Ureter (tissue), 1 donor: ENCODE results near the gene ARL4D. TPM values are rescaled to one million over a fixed set of nuclear protein-coding genes. Genes with fewer than 3 reads are reported as not detected.
"Not testable (repeated sequence)": the region's sequence is repeated elsewhere in the genome, so short reads cannot be mapped to it uniquely, and the experiment has no call there.

Experiments used
- DNase-seq: peaks from one replicate; pipeline ENCODE4 v3.0.0-alpha.2; 2020; ENCODE audit warnings: low spot score
- total RNA-seq: library from RNA; stranded (reverse); gene quantifications from one replicate; pipeline ENCODE4 v1.2.4, GENCODE V29; 2023
- donor health status: DM: yes; HTN: yes; CAD: no.

Gene ARL4D
- total RNA-seq, 1 donor from 2014 or later: 34.3 TPM

- no peak for DNase-seq
Observed at GRCh38 chr17:43369986-43370385, 28.8 kb upstream of the ARL4D start.

GRCh38 chr17:43371227-43371821 lies 27.5 kb upstream of the ARL4D start:
- DNase-seq: no peak

- no peak for DNase-seq
Observed at GRCh38 chr17:43372273-43372911, 26.4 kb upstream of the ARL4D start.

GRCh38 chr17:43373356-43373755 lies 25.4 kb upstream of the ARL4D start:
- DNase-seq: no peak

- not testable (repeated sequence) for DNase-seq
Observed at GRCh38 chr17:43375915-43376314, 22.9 kb upstream of the ARL4D start.

GRCh38 chr17:43377056-43377810 lies 21.6 kb upstream of the ARL4D start:
- DNase-seq: no peak

GRCh38 chr17:43378766-43379165 lies 20.0 kb upstream of the ARL4D start:
- DNase-seq: no peak

- no peak for DNase-seq
Observed at GRCh38 chr17:43380307-43380706, 18.5 kb upstream of the ARL4D start.

- DNase-seq: no peak
Observed at GRCh38 chr17:43381204-43381603, 17.6 kb upstream of the ARL4D start.

- no peak for DNase-seq
Observed at GRCh38 chr17:43381621-43382020, 17.2 kb upstream of the ARL4D start.

- no peak for DNase-seq
Observed at GRCh38 chr17:43382776-43383175, 16.0 kb upstream of the ARL4D start.

- DNase-seq: no peak
Observed at GRCh38 chr17:43383372-43383771, 15.4 kb upstream of the ARL4D start.

- no peak for DNase-seq
Observed at GRCh38 chr17:43383826-43384475, 14.8 kb upstream of the ARL4D start.

GRCh38 chr17:43384476-43384862 lies 14.3 kb upstream of the ARL4D start:
- no peak for DNase-seq

- no peak for DNase-seq
Observed at GRCh38 chr17:43385046-43385831, 13.6 kb upstream of the ARL4D start.

GRCh38 chr17:43388359-43389045 lies 10.3 kb upstream of the ARL4D start:
- peak; percentile 94 for DNase-seq

GRCh38 chr17:43389046-43389947 lies 9.5 kb upstream of the ARL4D start:
- peak; percentile 91 for DNase-seq

- no peak for DNase-seq
Observed at GRCh38 chr17:43392397-43392796, 6.4 kb upstream of the ARL4D start.

- peak; percentile 96 for DNase-seq
Observed at GRCh38 chr17:43393944-43394482, 4.8 kb upstream of the ARL4D start.

- DNase-seq: not testable (repeated sequence)
Observed at GRCh38 chr17:43394696-43395095, 4.1 kb upstream of the ARL4D start.
